PC-3 (cell line): ENCODE measurements around the gene IGLON5. TPM values are rescaled to one million over a fixed set of nuclear protein-coding genes. Genes with fewer than 3 reads are reported as not detected.
A peak's percentile ranks its signal among the peaks of the same experiment; 100 is the strongest.

Experiments
- ATAC-seq: fragments of 200-7000 bp; cut with Tn5 transposase; 2 replicates; pipeline ENCODE4 v1.9.1; 2020; ENCODE audit warnings: mild to moderate bottlenecking, moderate library complexity
- BruUV-seq: library from RNA; stranded (reverse); fragments of 400-500 nt; replicated peaks from 2 replicates; lab custom pipeline; 2021; lab: Mats Ljungman, UMichigan
- CTCF ChIA-PET: fragments of 300-600 bp; sonication (Branson Sonifier 250); formaldehyde crosslinking; loops from one replicate; lab custom pipeline; 2022; ENCODE audit warnings: antibody characterized with exemption; lab: Charles Lee
- POLR2A ChIA-PET: fragments of 300-600 bp; sonication (Branson Sonifier 250); formaldehyde crosslinking; loops from one replicate; lab custom pipeline; 2022; ENCODE audit warnings: antibody characterized with exemption; ENCODE audit not compliant: unreplicated experiment; lab: Charles Lee
- DNase-seq: peaks from one replicate; pipeline ENCODE4 v3.0.0-alpha.2; 2015
- H2AFZ ChIP-seq: fragments of 300-600 bp; sonication (generic); 2 replicates; pipeline ENCODE4 v1.6.0; 2016; ENCODE audit warnings: antibody characterized with exemption, low read length
- H3F3A ChIP-seq: fragments of 300-600 bp; sonication (generic); one replicate; pipeline ENCODE4 v1.6.0; 2017; ENCODE audit warnings: antibody characterized with exemption, low read length, control low read depth, mild to moderate bottlenecking; ENCODE audit not compliant: unreplicated experiment
- H3K27ac ChIP-seq: fragments of 300-600 bp; sonication (generic); 2 replicates; pipeline ENCODE4 v1.5.1; 2016; ENCODE audit warnings: mild to moderate bottlenecking, low read length
- H3K27me3 ChIP-seq: fragments of 300-600 bp; sonication (generic); 2 replicates; pipeline ENCODE4 v1.6.1; 2016; ENCODE audit warnings: low read length, mixed read lengths
- H3K36me3 ChIP-seq: fragments of 300-600 bp; sonication (generic); 2 replicates; pipeline ENCODE4 v1.6.1; 2016; ENCODE audit warnings: low read depth, mixed run types, low read length, mixed read lengths
- H3K4me1 ChIP-seq: fragments of 300-600 bp; sonication (generic); 2 replicates; pipeline ENCODE4 v1.5.1; 2016; ENCODE audit warnings: low read length; ENCODE audit not compliant: insufficient read depth
- H3K4me2 ChIP-seq: fragments of 300-600 bp; sonication (generic); 2 replicates; pipeline ENCODE4 v1.6.0; 2016; ENCODE audit warnings: low read length
- H3K4me3 ChIP-seq: fragments of 300-600 bp; sonication (generic); 2 replicates; pipeline ENCODE4 v1.5.1; 2016; ENCODE audit warnings: mild to moderate bottlenecking, low read length, mixed read lengths
- H3K79me2 ChIP-seq: fragments of 300-600 bp; sonication (generic); 2 replicates; pipeline ENCODE4 v1.6.1; 2017; ENCODE audit warnings: low read length, mixed read lengths
- H3K9ac ChIP-seq: fragments of 300-600 bp; sonication (generic); 2 replicates; pipeline ENCODE4 v1.6.0; 2016; ENCODE audit warnings: mild to moderate bottlenecking, low read length
- H3K9me2 ChIP-seq: fragments of 300-600 bp; sonication (generic); replicated peaks from 2 replicates; pipeline ENCODE4 v1.6.1; 2016; ENCODE audit warnings: mixed run types, low read length, mixed read lengths
- H3K9me3 ChIP-seq: fragments of 300-600 bp; sonication (generic); 2 replicates; pipeline ENCODE4 v1.6.1; 2016; ENCODE audit warnings: low read length, mixed read lengths
- H4K20me1 ChIP-seq: fragments of 300-600 bp; sonication (generic); 2 replicates; pipeline ENCODE4 v1.6.1; 2016; ENCODE audit warnings: low read length, mixed read lengths
- EZH2 ChIP-seq: fragments of 300-600 bp; sonication (generic); IDR thresholded peaks from one replicate; pipeline ENCODE4 v1.6.1; 2017; ENCODE audit warnings: antibody characterized with exemption, mild to moderate bottlenecking, low read length; ENCODE audit not compliant: unreplicated experiment
- EZH2phosphoT487 ChIP-seq: fragments of 300-600 bp; sonication (generic); IDR thresholded peaks from 2 replicates; pipeline ENCODE4 v1.6.1; 2018; ENCODE audit warnings: mild to moderate bottlenecking, antibody characterized with exemption, low read length, borderline replicate concordance
- intact Hi-C: fragments of 100-400 bp; cut with micrococcal nuclease; formaldehyde crosslinking; loops from 2 replicates; pipeline ENCODE4 v1.9.0; 2023
- total RNA-seq: library from RNA; depleted of rRNA; stranded (reverse); fragments of >200 nt; gene quantifications from 2 replicates; pipeline ENCODE4 v1.2.3, GENCODE V29; 2014
- TF ChIP-seq, protein P1 (sequence below): fragments of 300-600 bp; sonication (generic); conservative IDR thresholded peaks from 2 replicates; pipeline ENCODE4 v1.5.1; 2017; ENCODE audit warnings: antibody characterized with exemption, low read depth, mild to moderate bottlenecking, low read length

The IGLON5 gene
- total RNA-seq, 1 experiment from 2014 or later, result not detected

DNA sequence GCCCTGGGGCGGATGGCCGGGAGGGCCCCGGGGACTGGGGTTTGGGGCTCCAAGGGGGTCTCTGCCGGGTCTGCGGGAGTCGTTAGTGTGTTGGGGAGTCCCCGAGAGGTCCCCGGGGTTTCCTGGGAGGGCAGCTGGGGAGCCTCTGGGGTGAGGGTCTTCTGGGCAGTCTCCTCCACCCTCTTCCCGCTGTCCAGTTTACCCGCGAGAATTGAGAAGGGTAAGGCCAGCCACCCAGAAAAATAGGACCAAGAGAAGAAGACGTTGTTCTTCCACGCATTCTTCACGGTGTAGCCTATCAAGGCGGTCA, 55.8 kb downstream of the IGLON5 start:
- CTCF ChIA-PET, result interaction anchor here (1.1 kb wide), 1 partner anchor 28 kb away, joined by 10 read pairs; no protein-coding TSS in a partner anchor

DNA sequence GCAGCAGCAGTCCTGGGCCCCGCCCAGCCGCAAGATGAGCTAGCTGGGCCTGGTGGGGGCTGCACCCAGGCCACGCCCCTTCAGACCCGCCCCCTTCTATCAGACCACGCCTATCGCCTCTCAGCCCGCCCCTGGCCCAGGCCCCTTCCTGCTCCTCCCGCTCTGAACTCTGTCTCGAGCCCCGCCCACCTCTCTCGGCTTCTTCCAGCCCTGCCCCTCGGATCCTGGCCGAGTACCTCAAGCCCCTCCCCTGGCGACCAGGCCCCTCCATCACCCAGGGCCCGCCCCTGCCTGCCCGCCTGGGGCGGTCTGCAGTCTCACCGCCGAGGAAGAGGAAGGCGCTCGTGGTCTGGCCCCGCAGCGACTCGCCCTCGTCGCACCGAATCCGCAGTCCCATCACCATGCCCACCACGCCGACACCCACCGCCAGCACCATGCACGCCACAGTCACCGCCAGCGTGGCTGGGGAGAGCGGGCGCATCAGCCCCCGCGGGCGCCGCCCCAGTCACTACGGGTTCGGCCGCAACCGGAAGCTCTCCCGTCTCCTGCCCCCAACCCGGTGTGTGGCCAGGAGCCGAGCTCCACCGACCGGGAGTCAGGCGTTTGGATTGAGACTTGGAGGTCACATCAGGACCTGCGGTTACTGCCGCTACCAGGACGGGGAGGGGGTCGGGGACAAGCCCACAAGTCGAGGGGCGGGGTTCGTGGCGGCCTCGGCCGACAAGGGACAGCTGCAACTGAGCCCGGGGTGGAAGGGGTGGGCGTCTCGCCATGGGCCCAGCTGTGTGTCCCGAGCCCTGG, 56.3 kb downstream of the IGLON5 start:
- H3K27ac ChIP-seq, result peak overlapping the region; percentile 87
- peaks cover 4% of the 10 kb centered on the region for H3F3A ChIP-seq
- no peaks in the 10 kb centered on the region for H3K9me3 ChIP-seq
- peaks cover 37% of the 10 kb centered on the region for H3K4me1 ChIP-seq
- no TSS peak for BruUV-seq
- peak overlapping the region; percentile 95 for H2AFZ ChIP-seq
- CTCF ChIA-PET, result interaction anchor here (1.1 kb wide), 1 partner anchor 28 kb away, joined by 10 read pairs; no protein-coding TSS in a partner anchor
- ATAC-seq (peak; percentile 66), DNase-seq (peak; percentile 99)
- no peaks in the 10 kb centered on the region for H4K20me1 ChIP-seq
- H3K4me2 ChIP-seq, result peak overlapping the region; percentile 95
- no peaks in the 10 kb centered on the region for H3K9me2 ChIP-seq
- intact Hi-C loops, result loop anchor here (1.0 kb wide), 2 partner anchors 27 to 28 kb away; no protein-coding TSS in a partner anchor
- POLR2A ChIA-PET, result interaction anchor here (0.5 to 1.5 kb wide), 8 partner anchors 9 to 321 kb away, joined by 3 to 26 read pairs (median 8); partner anchors contain the start of gene VSIG10L
- TF ChIP-seq EZH2 (no peak), EZH2phosphoT487 (no peak)
- TF ChIP-seq, protein P1, sequence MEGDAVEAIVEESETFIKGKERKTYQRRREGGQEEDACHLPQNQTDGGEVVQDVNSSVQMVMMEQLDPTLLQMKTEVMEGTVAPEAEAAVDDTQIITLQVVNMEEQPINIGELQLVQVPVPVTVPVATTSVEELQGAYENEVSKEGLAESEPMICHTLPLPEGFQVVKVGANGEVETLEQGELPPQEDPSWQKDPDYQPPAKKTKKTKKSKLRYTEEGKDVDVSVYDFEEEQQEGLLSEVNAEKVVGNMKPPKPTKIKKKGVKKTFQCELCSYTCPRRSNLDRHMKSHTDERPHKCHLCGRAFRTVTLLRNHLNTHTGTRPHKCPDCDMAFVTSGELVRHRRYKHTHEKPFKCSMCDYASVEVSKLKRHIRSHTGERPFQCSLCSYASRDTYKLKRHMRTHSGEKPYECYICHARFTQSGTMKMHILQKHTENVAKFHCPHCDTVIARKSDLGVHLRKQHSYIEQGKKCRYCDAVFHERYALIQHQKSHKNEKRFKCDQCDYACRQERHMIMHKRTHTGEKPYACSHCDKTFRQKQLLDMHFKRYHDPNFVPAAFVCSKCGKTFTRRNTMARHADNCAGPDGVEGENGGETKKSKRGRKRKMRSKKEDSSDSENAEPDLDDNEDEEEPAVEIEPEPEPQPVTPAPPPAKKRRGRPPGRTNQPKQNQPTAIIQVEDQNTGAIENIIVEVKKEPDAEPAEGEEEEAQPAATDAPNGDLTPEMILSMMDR, result no peak
- peaks cover 30% of the 10 kb centered on the region for H3K79me2 ChIP-seq
- H3K4me3 ChIP-seq, result peak overlapping the region; percentile 87
- no peaks in the 10 kb centered on the region for H3K27me3 ChIP-seq
- peak overlapping the region; percentile 88 for H3K9ac ChIP-seq
- H3K36me3 ChIP-seq, result no peaks in the 10 kb centered on the region

More for the DNA sequence above, 55.8 kb downstream of the IGLON5 start:
- Histone ChIP-seq H3K79me2 (peaks cover 35% of the 10 kb centered on the region), H3K9me3 (no peaks in the 10 kb centered on the region), H3K9ac (peak overlapping the region; percentile 88), H3K4me1 (peaks cover 43% of the 10 kb centered on the region), H3K4me2 (peak overlapping the region; percentile 95), H3K9me2 (no peaks in the 10 kb centered on the region), H3K36me3 (no peaks in the 10 kb centered on the region), H3K4me3 (peak overlapping the region; percentile 87), H3F3A (peaks cover 4% of the 10 kb centered on the region), H2AFZ (peak overlapping the region; percentile 71), H3K27ac (peak overlapping the region; percentile 87), H3K27me3 (no peaks in the 10 kb centered on the region), H4K20me1 (no peaks in the 10 kb centered on the region)
- no TSS peak for BruUV-seq
- ATAC-seq (no peak), DNase-seq (no peak)
- POLR2A ChIA-PET, result interaction anchor here (0.6 to 1.5 kb wide), 6 partner anchors 8 to 322 kb away, joined by 3 to 26 read pairs (median 9); no protein-coding TSS in a partner anchor
- intact Hi-C loops, result loop anchor here (1.0 kb wide), 2 partner anchors 27 to 28 kb away; no protein-coding TSS in a partner anchor
- TF ChIP-seq EZH2phosphoT487 (no peak), EZH2 (no peak)
- TF ChIP-seq, protein P1, result no peak
